ENCODE results near the gene SEPTIN3.

DNA sequence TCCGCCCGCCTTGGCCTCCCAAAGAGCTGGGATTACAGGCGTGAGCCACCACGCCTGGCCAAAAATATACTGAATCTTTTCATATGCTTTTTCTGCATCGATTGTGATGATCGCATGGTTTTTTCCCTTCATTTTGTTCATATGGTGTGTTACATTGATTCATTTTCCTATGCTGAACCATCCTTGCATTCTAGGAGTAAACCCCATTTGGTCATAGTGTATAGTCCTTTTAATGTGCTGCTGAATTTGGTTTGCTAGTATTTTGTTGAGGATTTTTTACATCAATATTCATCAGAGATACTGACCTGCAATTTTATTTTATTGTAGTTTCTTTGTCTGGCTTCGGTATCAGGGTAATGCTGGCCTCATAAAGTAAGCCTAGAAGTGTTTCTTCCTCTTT lies 41.5 kb downstream of the SEPTIN3 start:
- TF ChIP-seq, protein P1, sequence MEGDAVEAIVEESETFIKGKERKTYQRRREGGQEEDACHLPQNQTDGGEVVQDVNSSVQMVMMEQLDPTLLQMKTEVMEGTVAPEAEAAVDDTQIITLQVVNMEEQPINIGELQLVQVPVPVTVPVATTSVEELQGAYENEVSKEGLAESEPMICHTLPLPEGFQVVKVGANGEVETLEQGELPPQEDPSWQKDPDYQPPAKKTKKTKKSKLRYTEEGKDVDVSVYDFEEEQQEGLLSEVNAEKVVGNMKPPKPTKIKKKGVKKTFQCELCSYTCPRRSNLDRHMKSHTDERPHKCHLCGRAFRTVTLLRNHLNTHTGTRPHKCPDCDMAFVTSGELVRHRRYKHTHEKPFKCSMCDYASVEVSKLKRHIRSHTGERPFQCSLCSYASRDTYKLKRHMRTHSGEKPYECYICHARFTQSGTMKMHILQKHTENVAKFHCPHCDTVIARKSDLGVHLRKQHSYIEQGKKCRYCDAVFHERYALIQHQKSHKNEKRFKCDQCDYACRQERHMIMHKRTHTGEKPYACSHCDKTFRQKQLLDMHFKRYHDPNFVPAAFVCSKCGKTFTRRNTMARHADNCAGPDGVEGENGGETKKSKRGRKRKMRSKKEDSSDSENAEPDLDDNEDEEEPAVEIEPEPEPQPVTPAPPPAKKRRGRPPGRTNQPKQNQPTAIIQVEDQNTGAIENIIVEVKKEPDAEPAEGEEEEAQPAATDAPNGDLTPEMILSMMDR (optimal IDR thresholded peaks at IDR 0.05 in 1 of 3, IDR thresholded peaks at IDR 0.05 in 1 of 3, conservative IDR thresholded peaks at IDR 0.05 in 1 of 3; ENCODE audit: extremely low read depth in 1 of 3, insufficient read depth in 2 of 3, low read length in 3 of 3) = no peak
- TF ChIP-seq EZH2 (IDR thresholded peaks at IDR 0.05; ENCODE audit: low read length) = no peak
